NCI-H446 (cell line): ENCODE measurements around the gene WNT9B.
"Not testable (repeated sequence)": the region's sequence is repeated elsewhere in the genome, so short reads cannot be mapped to it uniquely, and the experiment has no call there.

Experiments used
- DNase-seq, 2 experiments: peaks; one replicate each; lab custom pipeline; 2025; lab: John Stamatoyannopoulos, UW

Gene WNT9B

GRCh38 chr17:46821482-46822387 lies 29.6 kb upstream of the WNT9B start:
- no peak for DNase-seq

- no peak for DNase-seq
Measured at GRCh38 chr17:46822388-46822921, 28.9 kb upstream of the WNT9B start.

DNA sequence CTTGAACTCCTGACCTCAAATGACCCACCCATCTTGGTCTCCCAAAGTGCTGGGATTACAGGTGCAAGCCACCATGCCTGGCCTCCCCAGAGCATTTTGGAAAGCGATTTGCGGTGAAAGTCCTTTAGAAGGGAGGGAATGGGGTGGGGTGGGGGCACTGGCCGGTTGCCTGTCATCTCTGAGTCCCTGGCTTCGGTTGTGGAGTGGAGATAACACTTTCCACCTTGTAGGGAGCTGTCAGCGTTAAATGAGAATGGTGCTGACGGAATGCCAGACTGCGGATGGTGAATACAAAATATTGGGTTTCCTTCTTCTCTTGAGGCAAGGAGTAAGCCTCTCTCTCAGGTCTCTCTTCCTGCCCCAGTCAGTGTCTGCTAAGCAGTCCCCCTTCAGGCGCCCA lies 27.7 kb upstream of the WNT9B start:
- no peak for DNase-seq

GRCh38 chr17:46826116-46826515 lies 25.3 kb upstream of the WNT9B start:
- DNase-seq, result no peak

DNA sequence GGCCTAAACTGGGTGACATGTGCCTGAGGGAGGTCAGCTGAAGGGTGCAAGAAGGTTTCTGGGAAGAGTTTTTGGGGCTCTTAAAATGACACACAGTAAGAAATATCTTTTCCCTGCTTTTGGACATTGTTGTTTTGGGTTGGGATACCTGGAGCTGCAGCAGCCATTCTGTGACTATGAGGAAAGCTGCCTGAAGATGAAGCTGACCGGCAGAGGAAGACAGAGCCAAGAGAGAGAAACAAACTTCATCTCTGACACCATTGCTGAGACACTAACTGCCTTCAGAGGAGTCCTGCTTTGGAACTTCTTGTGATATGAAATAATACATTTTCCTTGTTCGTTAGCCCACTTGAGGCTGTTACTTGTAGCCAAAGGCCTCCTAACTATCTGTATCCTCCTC lies 24.1 kb upstream of the WNT9B start:
- no peak for DNase-seq

- no peak for DNase-seq
Measured at GRCh38 chr17:46831573-46832330, 19.6 kb upstream of the WNT9B start.

DNA sequence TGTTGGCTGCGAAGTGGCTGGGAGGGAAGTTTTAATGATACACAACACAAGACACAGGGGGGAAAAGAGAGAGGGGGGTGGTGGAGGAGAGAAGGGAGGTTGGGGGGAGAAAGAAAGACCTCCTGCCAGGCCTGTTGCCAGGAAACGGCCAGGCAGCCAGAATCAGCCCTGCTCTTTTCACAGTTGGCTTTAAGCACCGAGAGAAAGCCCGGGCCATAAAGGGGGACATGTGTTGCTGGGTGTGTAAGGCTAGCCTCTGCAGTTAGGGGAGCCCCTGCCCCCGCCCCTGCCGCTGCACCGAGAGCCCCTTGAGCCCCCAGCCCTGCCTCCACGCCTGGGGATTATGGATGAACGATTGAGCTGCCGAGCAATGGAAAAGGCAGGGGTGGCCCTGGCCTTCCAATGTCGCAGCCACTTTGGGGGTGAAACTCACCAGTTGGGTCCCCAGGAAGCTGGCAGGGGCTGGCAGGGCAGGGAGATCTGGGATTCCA lies 19.0 kb upstream of the WNT9B start:
- DNase-seq, result no peak

- no peak for DNase-seq
Measured at GRCh38 chr17:46832945-46833839, 18.2 kb upstream of the WNT9B start.

DNA sequence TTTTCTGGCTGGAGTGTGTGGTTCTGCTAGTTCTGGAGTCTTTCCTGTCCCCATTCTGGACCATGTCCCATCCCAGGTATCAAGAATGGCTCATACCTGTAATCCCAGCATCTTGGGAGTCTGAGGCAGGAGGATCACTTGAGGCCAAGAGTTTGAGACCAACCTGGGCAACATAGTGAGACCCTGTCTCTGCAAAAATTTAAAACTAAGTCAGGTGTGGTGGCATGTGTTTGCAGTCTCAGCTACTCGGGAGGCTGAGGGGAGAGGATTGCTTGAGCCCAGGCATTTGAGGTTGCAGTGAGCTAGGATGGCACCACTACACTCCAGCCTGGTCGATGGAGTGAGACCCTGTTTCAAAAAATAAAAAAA lies 17.6 kb upstream of the WNT9B start:
- DNase-seq, result no peak

DNA sequence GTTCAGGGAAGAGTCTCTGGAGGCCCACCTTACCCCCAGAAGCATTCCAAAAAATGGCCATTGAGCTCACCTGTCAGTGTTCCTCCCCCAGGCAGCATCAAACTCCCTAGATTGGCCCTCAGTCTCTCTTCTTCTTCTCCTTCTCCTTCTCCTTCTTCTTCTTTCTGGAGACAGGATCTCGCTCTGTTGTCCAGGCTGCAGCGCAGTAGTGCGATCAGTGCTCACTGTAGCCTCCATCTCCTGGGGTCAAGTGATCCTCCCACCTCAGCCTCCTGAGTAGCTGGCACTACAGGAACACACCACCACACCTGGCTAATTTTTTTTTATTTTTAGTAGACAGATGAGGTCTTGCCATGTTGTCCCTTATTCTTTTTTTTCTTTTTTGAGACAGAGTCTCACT lies 16.5 kb upstream of the WNT9B start:
- DNase-seq, result no peak

DNA sequence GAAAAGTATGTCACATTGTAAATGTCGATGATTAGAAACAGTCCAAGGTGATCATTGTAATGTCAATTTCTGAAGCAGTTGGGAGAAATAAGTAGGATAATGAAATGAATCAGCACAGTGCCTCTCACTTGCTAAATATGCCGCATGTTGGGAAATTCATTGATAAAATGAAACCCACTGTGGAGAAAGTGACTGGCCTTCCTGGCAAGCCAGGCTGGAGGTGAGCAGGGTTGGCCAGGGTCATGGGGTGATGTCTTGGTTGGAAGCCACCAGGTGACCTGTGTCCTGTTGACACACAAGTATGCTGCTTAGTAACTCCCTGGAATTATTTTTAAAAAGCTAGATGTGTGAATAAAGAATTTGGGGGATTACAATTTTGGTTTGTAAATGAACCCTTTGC lies 14.9 kb upstream of the WNT9B start:
- no peak for DNase-seq

GRCh38 chr17:46837521-46837920 lies 13.9 kb upstream of the WNT9B start:
- DNase-seq, result no peak

- no peak for DNase-seq
Measured at GRCh38 chr17:46839211-46839610, 12.2 kb upstream of the WNT9B start.

- DNase-seq, result not testable (repeated sequence)
Measured at GRCh38 chr17:46840596-46840995, 10.8 kb upstream of the WNT9B start.

DNA sequence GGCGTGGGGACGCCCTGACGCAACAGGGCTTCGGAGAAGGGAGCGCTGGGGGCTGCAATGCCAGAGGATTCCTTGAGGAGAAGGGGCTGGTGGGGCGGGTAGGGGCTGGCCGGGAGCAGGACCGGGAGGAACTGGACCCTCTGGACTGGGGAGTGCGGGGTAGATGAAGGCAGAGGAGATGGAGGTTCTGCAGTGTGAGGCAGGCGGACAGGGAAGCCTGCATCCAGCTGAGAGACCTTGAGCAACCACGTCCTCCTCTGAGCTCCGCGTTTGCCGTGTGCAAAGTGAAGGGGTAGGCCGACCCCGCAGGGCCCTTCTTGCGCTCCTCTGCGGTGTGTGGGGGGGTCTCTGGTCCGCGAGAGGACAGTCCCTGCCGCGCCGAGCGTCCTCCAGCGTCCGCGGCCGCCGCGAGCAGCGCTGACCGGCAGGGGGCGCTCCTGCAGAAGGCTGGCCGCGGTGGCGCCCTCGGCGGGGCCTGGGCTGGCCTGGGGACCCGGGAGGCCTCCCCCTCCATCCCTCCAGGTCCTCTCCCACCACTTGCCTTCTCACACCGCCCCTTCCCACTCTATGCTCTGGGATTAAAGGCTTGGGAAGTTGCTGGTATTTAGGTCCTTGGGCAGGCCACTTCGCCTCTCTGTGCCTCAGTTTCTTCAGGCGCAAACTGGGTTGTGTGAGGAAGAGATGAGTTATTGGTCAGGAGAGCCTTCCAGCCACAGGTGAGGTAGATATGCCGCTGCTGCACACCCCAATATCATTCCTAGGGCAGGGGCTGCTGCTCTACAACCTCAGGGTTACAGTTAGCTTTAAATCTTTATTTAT lies 9.6 kb upstream of the WNT9B start:
- DNase-seq, result peak in 1 of 2 experiments; percentile 14

DNA sequence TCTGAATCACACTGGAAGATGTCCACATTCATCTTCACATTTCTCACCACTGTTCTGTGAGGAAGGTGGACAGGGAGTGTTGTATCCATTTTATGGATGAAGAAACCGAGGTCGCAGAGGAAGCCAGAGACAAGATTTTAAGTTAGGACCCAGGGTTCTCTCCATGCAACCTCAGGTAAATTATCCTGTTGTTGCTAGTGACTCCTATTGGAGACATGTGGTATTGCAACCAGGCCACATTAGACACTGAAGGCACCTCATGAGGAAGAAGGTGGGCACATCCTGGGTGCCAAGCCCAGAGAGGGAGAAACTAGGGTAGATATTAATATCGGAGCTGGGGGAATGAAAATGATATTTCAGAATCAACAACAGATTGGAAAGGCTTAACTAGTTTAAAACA lies 8.5 kb upstream of the WNT9B start:
- DNase-seq, result no peak

DNA sequence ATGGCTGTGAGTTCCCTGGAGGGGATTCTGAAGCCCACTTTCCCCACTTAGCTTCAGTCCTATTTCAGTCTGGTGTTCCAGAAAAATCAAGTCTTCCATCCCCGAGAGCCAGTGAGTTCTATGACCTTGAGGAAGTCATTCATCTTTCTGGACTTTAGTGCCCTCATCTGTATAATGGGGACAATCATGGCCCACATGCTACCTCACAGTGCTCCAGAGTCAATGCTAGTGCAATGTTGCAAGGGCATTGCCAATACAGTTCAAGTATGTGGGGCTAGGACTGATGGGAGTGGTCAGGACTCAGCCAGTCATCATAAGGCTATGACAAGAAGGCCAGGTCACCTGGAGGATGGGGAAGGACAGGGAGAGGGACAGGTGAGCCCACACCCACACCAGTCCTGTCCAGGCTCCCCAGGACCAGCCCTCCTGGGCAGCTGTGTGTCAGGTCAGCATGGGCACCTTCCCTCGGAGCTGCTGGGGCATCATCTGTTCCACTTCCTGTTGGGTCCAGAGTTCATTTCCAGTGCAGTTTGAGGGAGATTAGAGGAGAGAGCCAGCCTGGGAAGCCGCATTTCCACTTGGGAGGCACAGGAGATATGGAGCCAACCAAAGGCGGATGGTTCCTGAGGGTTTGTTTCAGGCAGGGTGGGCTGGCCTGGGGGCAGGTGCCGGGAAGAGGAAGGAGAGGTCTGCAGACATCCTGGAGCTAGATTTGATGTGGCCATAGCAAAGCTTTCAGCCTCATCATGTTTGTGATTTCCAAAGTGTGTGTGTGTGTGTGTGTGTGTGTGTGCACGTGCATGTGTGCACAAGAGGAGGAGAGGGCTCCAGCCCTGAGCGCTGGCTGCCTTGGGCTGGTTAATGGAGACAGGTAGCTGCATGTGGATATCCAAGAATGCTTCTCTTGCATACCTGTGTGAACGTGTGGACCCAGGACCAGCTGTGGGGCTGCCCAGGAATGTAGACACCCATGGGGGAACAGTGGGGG lies 3.9 kb upstream of the WNT9B start:
- DNase-seq, result no peak

GRCh38 chr17:46848534-46848933 lies 2.8 kb upstream of the WNT9B start:
- no peak for DNase-seq

- no peak for DNase-seq
Measured at GRCh38 chr17:46850688-46851028, 725 bp upstream of the WNT9B start.

- no peak for DNase-seq
Measured at GRCh38 chr17:46853896-46854444, 2.6 kb downstream of the WNT9B start.
